H1 (cell line): ENCODE results near the gene KCNQ1. TPM values are rescaled to one million over a fixed set of nuclear protein-coding genes. Genes with fewer than 3 reads are reported as not detected.

Experiments used
- CTCF ChIA-PET: fragments of 300-600 bp; sonication (Branson Sonifier 250); formaldehyde crosslinking; loops from one replicate; lab custom pipeline; 2021; ENCODE audit not compliant: partially characterized antibody; lab: Charles Lee
- POLR2A ChIA-PET: fragments of 300-600 bp; sonication (Branson Sonifier 250); formaldehyde crosslinking; loops from one replicate; lab custom pipeline; 2021; ENCODE audit warnings: inconsistent platforms; ENCODE audit not compliant: partially characterized antibody; lab: Charles Lee
- DNase-seq, 2 experiments: peaks; one replicate each; pipeline versions ENCODE4 v3.0.0 to v3.0.0-alpha.2; 2010 to 2022; ENCODE audit warnings: low spot score in 2 of 2, low read depth in 1 of 2, mixed read lengths in 1 of 2
- FAIRE-seq: peaks from 2 replicates; lab custom pipeline; 2011; peaks lifted over from hg19 to GRCh38; lab: Jason Lieb, UNC
- H2AFZ ChIP-seq: 2 replicates; pipeline ENCODE4 v1.8.1; 2012; ENCODE audit warnings: low read length, inconsistent platforms
- H2AK5ac ChIP-seq: 2 replicates; pipeline ENCODE4 v1.6.1; 2013; ENCODE audit warnings: low read depth, low read length
- H2BK120ac ChIP-seq: replicated peaks from 2 replicates; pipeline ENCODE3; 2013; ENCODE audit warnings: low read depth, low read length, inconsistent platforms
- H2BK12ac ChIP-seq: 2 replicates; pipeline ENCODE4 v1.6.1; 2013; ENCODE audit warnings: low read depth, low read length
- H2BK15ac ChIP-seq: 2 replicates; pipeline ENCODE4 v1.6.1; 2013; ENCODE audit warnings: low read length
- H2BK20ac ChIP-seq: 2 replicates; pipeline ENCODE4 v1.6.1; 2013; ENCODE audit warnings: low read length
- H2BK5ac ChIP-seq: 2 replicates; pipeline ENCODE4 v1.6.1; 2013; ENCODE audit warnings: low read depth, low read length
- H3K14ac ChIP-seq: 2 replicates; pipeline ENCODE4 v1.6.1; 2013; ENCODE audit warnings: inconsistent platforms; ENCODE audit not compliant: insufficient read length
- H3K18ac ChIP-seq: 2 replicates; pipeline ENCODE4 v1.6.1; 2013; ENCODE audit warnings: low read length; ENCODE audit errors: extremely low read depth
- H3K23ac ChIP-seq: 2 replicates; pipeline ENCODE4 v1.6.1; 2013; ENCODE audit warnings: inconsistent platforms; ENCODE audit not compliant: insufficient read length
- H3K23me2 ChIP-seq: 2 replicates; pipeline ENCODE4 v1.6.1; 2013; ENCODE audit warnings: low read depth, low read length
- H3K27ac ChIP-seq: 2 replicates; pipeline ENCODE4 v1.6.1; 2011; ENCODE audit warnings: low read depth, low read length, inconsistent platforms
- H3K27me3 ChIP-seq, 4 experiments: replicated peaks in 1 of 4; 1 replicate in 1 of 4; 2 replicates in 3 of 4; pipeline versions ENCODE4 v1.6.1 to v1.8.1; 2011 to 2013; ENCODE audit warnings: low read length in 3 of 4, mild to moderate bottlenecking in 3 of 4, inconsistent platforms in 2 of 4, mixed read lengths in 2 of 4, moderate library complexity in 1 of 4; ENCODE audit not compliant: control insufficient read depth in 3 of 4, insufficient read depth in 3 of 4; ENCODE audit errors: extremely low read depth in 1 of 4
- H3K36me3 ChIP-seq, 4 experiments: 2 replicates each; pipeline versions ENCODE4 v1.6.1 to v1.8.1; 2011 to 2013; ENCODE audit warnings: mild to moderate bottlenecking in 4 of 4, low read length in 3 of 4, moderate library complexity in 2 of 4, control low read depth in 1 of 4, inconsistent platforms in 1 of 4; ENCODE audit not compliant: insufficient read depth in 4 of 4, control insufficient read depth in 2 of 4
- H3K4ac ChIP-seq: replicated peaks from 2 replicates; pipeline ENCODE3; 2013; ENCODE audit warnings: low read length, low read depth, mixed read lengths, inconsistent platforms; ENCODE audit not compliant: insufficient read length
- H3K4me1 ChIP-seq, 4 experiments: replicated peaks in 1 of 4; 1 replicate in 1 of 4; 2 replicates in 3 of 4; pipeline versions ENCODE4 v1.6.1 to v1.8.1; 2011 to 2013; ENCODE audit warnings: low read length in 3 of 4, inconsistent platforms in 2 of 4, mixed read lengths in 1 of 4; ENCODE audit not compliant: insufficient read depth in 4 of 4, control insufficient read depth in 3 of 4
- H3K4me2 ChIP-seq, 2 experiments: 2 replicates each; pipeline versions ENCODE4 v1.6.1 to v1.8.1; 2011 to 2013; ENCODE audit warnings: low read depth in 2 of 2, low read length in 2 of 2, control low read depth in 1 of 2, inconsistent platforms in 1 of 2, mild to moderate bottlenecking in 1 of 2; ENCODE audit not compliant: insufficient read depth in 1 of 2
- H3K4me3 ChIP-seq, 4 experiments: fragments of 200-600, 300-600 bp in 1 of 4; sonication (generic), shearing (Covaris generic), sonication (Bioruptor Twin) in 1 of 4; 2 replicates each; pipeline versions ENCODE4 v1.5.1 to v1.8.1; 2011 to 2016; ENCODE audit warnings: low read length in 4 of 4, low read depth in 3 of 4, control low read depth in 2 of 4, inconsistent platforms in 2 of 4, mild to moderate bottlenecking in 2 of 4, mixed read lengths in 1 of 4, moderate library complexity in 1 of 4; ENCODE audit not compliant: insufficient read depth in 2 of 4; ENCODE audit errors: extremely low read depth in 1 of 4
- H3K56ac ChIP-seq: replicated peaks from 2 replicates; pipeline ENCODE3; 2013; ENCODE audit warnings: low read depth, mild to moderate bottlenecking, mixed read lengths, low read length, inconsistent platforms; ENCODE audit not compliant: insufficient read length
- H3K79me1 ChIP-seq: 2 replicates; pipeline ENCODE4 v1.6.1; 2013; ENCODE audit warnings: low read depth, low read length, control low read depth
- H3K79me2 ChIP-seq, 2 experiments: 2 replicates each; pipeline versions ENCODE4 v1.6.1 to v1.8.1; 2012 to 2013; ENCODE audit warnings: low read length in 2 of 2, mild to moderate bottlenecking in 2 of 2, inconsistent platforms in 1 of 2; ENCODE audit not compliant: insufficient read depth in 2 of 2, control insufficient read depth in 1 of 2
- H3K9ac ChIP-seq, 4 experiments: replicated peaks in 1 of 4; 1 replicate in 1 of 4; 2 replicates in 3 of 4; pipeline versions ENCODE4 v1.6.1 to v1.8.1; 2011 to 2013; ENCODE audit warnings: low read depth in 3 of 4, low read length in 3 of 4, control low read depth in 2 of 4, mild to moderate bottlenecking in 2 of 4, moderate library complexity in 2 of 4, inconsistent platforms in 1 of 4; ENCODE audit errors: extremely low read depth in 1 of 4
- H3K9me3 ChIP-seq, 2 experiments: 2 replicates each; pipeline versions ENCODE4 v1.6.1 to v1.8.1; 2012 to 2013; ENCODE audit warnings: mild to moderate bottlenecking in 2 of 2, moderate library complexity in 2 of 2, control low read depth in 1 of 2, inconsistent platforms in 1 of 2, low read depth in 1 of 2, low read length in 1 of 2, mixed read lengths in 1 of 2; ENCODE audit not compliant: insufficient read depth in 2 of 2
- H4K20me1 ChIP-seq, 2 experiments: replicated peaks in 1 of 2; 2 replicates each; pipeline versions ENCODE3 to v1.8.1; 2011 to 2013; ENCODE audit warnings: inconsistent platforms in 2 of 2, low read length in 2 of 2, mild to moderate bottlenecking in 1 of 2; ENCODE audit not compliant: insufficient read depth in 2 of 2, control insufficient read depth in 1 of 2
- H4K5ac ChIP-seq: 2 replicates; pipeline ENCODE4 v1.6.1; 2013; ENCODE audit warnings: low read length, low read depth, mixed read lengths, inconsistent platforms; ENCODE audit not compliant: insufficient read length
- H4K8ac ChIP-seq: 2 replicates; pipeline ENCODE4 v1.8.0; 2013; ENCODE audit warnings: mild to moderate bottlenecking, moderate library complexity, low read length, inconsistent platforms; ENCODE audit not compliant: insufficient read depth; ENCODE audit errors: extremely low read depth
- H4K91ac ChIP-seq: replicated peaks from 2 replicates; pipeline ENCODE3; 2013; ENCODE audit warnings: low read length, mixed read lengths, inconsistent platforms; ENCODE audit not compliant: insufficient read length
- BRCA1 ChIP-seq: IDR thresholded peaks from 2 replicates; pipeline ENCODE4 v1.6.1; 2012; ENCODE audit warnings: low read depth, low read length, improper control_type of control experiment
- CBX5 ChIP-seq: fragments of 300-800, 300-1000 bp; sonication (generic); IDR thresholded peaks from 2 replicates; pipeline ENCODE4 v1.7.1; 2016; ENCODE audit warnings: antibody characterized with exemption, low read length, low read depth
- CHD1 ChIP-seq: IDR thresholded peaks from 2 replicates; pipeline ENCODE4 v1.6.1; 2012; ENCODE audit warnings: low read depth, low read length, improper control_type of control experiment
- EZH2 ChIP-seq: fragments of 200-600 bp; sonication (generic); IDR thresholded peaks from 2 replicates; pipeline ENCODE4 v1.7.1; 2012; ENCODE audit warnings: low read depth, mild to moderate bottlenecking, moderate library complexity, low read length, inconsistent platforms; ENCODE audit not compliant: severe bottlenecking
- HDAC6 ChIP-seq: IDR thresholded peaks from one replicate; pipeline ENCODE4 v1.7.1; 2012; ENCODE audit warnings: low read depth, mild to moderate bottlenecking, inconsistent platforms, low read length, moderate library complexity
- KDM5A ChIP-seq: fragments of 200-600 bp; IDR thresholded peaks from 2 replicates; pipeline ENCODE4 v1.7.1; 2012; ENCODE audit warnings: mild to moderate bottlenecking, low read length, inconsistent platforms, mixed read lengths
- SIRT6 ChIP-seq: IDR thresholded peaks from one replicate; pipeline ENCODE4 v1.7.1; 2012; ENCODE audit warnings: low read length, inconsistent platforms
- SP1 ChIP-seq: IDR thresholded peaks from 2 replicates; pipeline ENCODE4 v1.6.1; 2011; ENCODE audit warnings: low read depth, low read length
- YY1 ChIP-seq: IDR thresholded peaks from 2 replicates; pipeline ENCODE4 v1.6.1; 2011; ENCODE audit warnings: low read depth, mild to moderate bottlenecking, low read length
- WGBS, 2 experiments: shearing (Covaris generic) in 1 of 2; methylation state at CpG; one replicate each; pipeline versions ENCODE4 v1.1.6 to v1.1.7; 2013 to 2015; ENCODE audit warnings: low lambda C conversion rate in 2 of 2, mixed read lengths in 2 of 2, inconsistent platforms in 1 of 2, low coverage in 1 of 2, missing lambda C conversion rate in 1 of 2; ENCODE audit not compliant: insufficient replicate concordance in 2 of 2, insufficient coverage in 1 of 2, insufficient read length in 1 of 2; ENCODE audit errors: extremely low coverage in 1 of 2, missing lambda C conversion rate in 1 of 2; 5-methylcytosine and 5-hydroxymethylcytosine counted together
- polyA plus RNA-seq, 7 experiments: library from polyadenylated mRNA; depleted of rRNA in 3 of 7; stranded (reverse) in 5 of 7; unstranded in 2 of 7; fragments of >200 nt in 5 of 7; fragments of 200-250 nt in 2 of 7; gene quantifications; 1 replicate in 5 of 7; 2 replicates in 1 of 7; 4 replicates in 1 of 7; pipeline versions ENCODE4 v1.2.1 to v1.2.3, GENCODE V29; 2011 to 2013; ENCODE audit warnings: missing spikeins in 2 of 7, mixed read lengths in 2 of 7
- total RNA-seq: library from RNA; stranded (reverse); fragmentation: NEBNext Ultra II Directional; extraction: Animal tissue kit (Norgen Biotek cat#: 25700); gene quantifications from 2 replicates; pipeline ENCODE4 v1.2.1, GENCODE V29; 2021

Gene KCNQ1
- total and polyA plus RNA-seq, 2 of the 8 experiments (the other 6 are each of a cell fraction or from before 2014, with no cell fraction given), result 1.9 to 2.0 TPM

DNA sequence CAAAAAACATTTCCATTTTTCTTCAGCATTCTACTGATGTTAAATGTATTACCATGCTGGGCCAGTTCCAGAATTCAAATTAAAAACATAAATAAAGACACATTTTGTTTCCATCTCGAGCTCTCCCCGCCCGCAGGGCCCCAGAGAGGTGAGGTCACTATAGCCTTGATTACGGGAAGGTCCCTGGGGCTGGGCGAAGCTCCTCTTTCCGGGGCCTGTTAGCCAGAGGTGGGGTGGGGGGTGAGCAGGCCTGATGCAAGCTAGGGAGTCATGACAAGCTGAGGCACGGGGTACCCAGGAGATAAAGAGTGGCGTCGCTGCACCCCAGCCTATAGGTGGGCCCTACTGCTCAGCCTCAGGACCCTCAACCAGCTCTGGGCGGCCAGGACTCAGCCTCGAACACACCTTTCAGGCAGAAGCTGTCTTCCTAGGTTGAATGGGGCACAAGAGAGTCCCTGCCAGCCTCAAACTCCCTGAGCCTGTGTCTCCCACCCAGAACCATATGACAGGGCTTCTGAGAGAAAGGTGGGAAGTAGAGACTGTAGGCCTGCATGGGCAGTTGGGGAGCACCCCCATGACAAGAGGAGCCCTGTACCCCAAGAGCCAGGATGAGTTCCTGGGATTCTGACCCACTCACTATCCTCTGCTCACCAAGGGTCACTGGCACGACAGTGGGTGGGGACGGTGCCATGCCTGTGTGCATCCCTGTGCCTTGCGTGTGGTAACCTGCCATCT, 220.2 kb downstream of the KCNQ1 start:
- TF ChIP-seq BRCA1 (no peak), CBX5 (no peak), HDAC6 (no peak), SIRT6 (no peak), CHD1 (no peak), EZH2 (no peak), YY1 (no peak), KDM5A (no peak), SP1 (no peak)
- Histone ChIP-seq H2AFZ (no peak overlapping the region), H4K91ac (no peak overlapping the region), H4K8ac (no peak overlapping the region), H3K9ac (no peak overlapping the region), H3K79me1 (no peaks in the 10 kb centered on the region), H3K9me3 (peaks cover 23 to 36% of the 10 kb centered on the region in 2 experiments), H3K4ac (no peak overlapping the region), H3K4me3 (no peak overlapping the region), H2AK5ac (no peak overlapping the region), H3K14ac (no peak overlapping the region), H3K27ac (no peak overlapping the region), H3K36me3 (peaks cover 0 to 4% (median 0%) of the 10 kb centered on the region in 4 experiments; a peak in 1 of 8 replicates), H3K56ac (no peak overlapping the region), H4K5ac (no peak overlapping the region), H3K4me1 (no peaks in the 10 kb centered on the region), H2BK20ac (no peak overlapping the region), H2BK15ac (no peak overlapping the region), H3K23ac (no peak overlapping the region), H3K23me2 (no peaks in the 10 kb centered on the region), H3K79me2 (no peaks in the 10 kb centered on the region), H2BK12ac (no peak overlapping the region), H2BK120ac (no peak overlapping the region), H2BK5ac (no peak overlapping the region), H3K27me3 (peaks cover 0 to 12% (median 0%) of the 10 kb centered on the region in 4 experiments; a peak in 4 of 7 replicates), H3K4me2 (no peak overlapping the region), H4K20me1 (peaks cover 2 to 12% of the 10 kb centered on the region in 2 experiments), H3K18ac (no peak overlapping the region)
- WGBS, 2 experiments, result 95% methylated on average over 14 of the region's 14 CpGs; no CpG with 5 or more reads in 1 of the 2 experiments
- POLR2A ChIA-PET, result no interaction called here
- CTCF ChIA-PET, result interaction anchor here (0.7 to 1.8 kb wide), 2 partner anchors 223 to 226 kb away, joined by 3 to 6 read pairs; no protein-coding TSS in a partner anchor
- DNase-seq (peak in 1 of 2 experiments; percentile 11), FAIRE-seq (no peak)
